GM12878 (cell line): ENCODE measurements around the gene RASGRP3. TPM values are rescaled to one million over a fixed set of nuclear protein-coding genes. Genes with fewer than 3 reads are reported as not detected.

ENCODE experiments used
- ATAC-seq: fragments of 200-7000 bp; cut with Tn5 transposase; 3 replicates; pipeline ENCODE4 v1.9.1; 2020; ENCODE audit warnings: mild to moderate bottlenecking, moderate library complexity
- BruUV-seq: library from RNA; stranded (reverse); fragments of 400-500 nt; replicated peaks from 2 replicates; lab custom pipeline; 2021; lab: Mats Ljungman, UMichigan
- CTCF ChIA-PET: fragments of 300-600 bp; sonication (Branson Sonifier 250); formaldehyde crosslinking; extraction: SDS; loops from one replicate; lab custom pipeline; 2021; ENCODE audit warnings: inconsistent platforms; lab: Yijun Ruan, JAX
- POLR2A ChIA-PET: fragments of 350-600 bp; formaldehyde crosslinking; extraction: SDS; loops from one replicate; lab custom pipeline; 2021; ENCODE audit warnings: inconsistent platforms; lab: Charles Lee
- RAD21 ChIA-PET: fragments of 300-600 bp; sonication (Branson Sonifier 250); formaldehyde crosslinking; loops from one replicate; lab custom pipeline; 2023; ENCODE audit warnings: antibody characterized with exemption; ENCODE audit not compliant: unreplicated experiment; lab: Charles Lee
- SMC1A ChIA-PET: fragments of 300-600 bp; sonication (Branson Sonifier 250); formaldehyde crosslinking; loops from one replicate; lab custom pipeline; 2023; ENCODE audit not compliant: unreplicated experiment, uncharacterized antibody; lab: Charles Lee
- DNase-seq: peaks from one replicate; pipeline ENCODE4 v3.0.0-alpha.2; 2011; ENCODE audit warnings: low read depth, low spot score
- FAIRE-seq: peaks from 3 replicates; lab custom pipeline; 2011; peaks lifted over from hg19 to GRCh38; lab: Jason Lieb, UNC
- H2AFZ ChIP-seq: 2 replicates; pipeline ENCODE4 v1.6.0; 2011; ENCODE audit warnings: low read depth, low read length, control low read depth; ENCODE audit not compliant: control insufficient read depth
- H3K27ac ChIP-seq: 2 replicates; pipeline ENCODE4 v1.5.1; 2011; ENCODE audit warnings: control low read depth; ENCODE audit not compliant: control insufficient read depth, insufficient read depth
- H3K27me3 ChIP-seq, 2 experiments: replicated peaks in 1 of 2; 2 replicates each; pipeline versions ENCODE4 v1.6.0 to v1.6.1; 2011; ENCODE audit warnings: low read length in 1 of 2; ENCODE audit not compliant: control insufficient read depth in 2 of 2, insufficient read depth in 2 of 2
- H3K36me3 ChIP-seq, 2 experiments: 2 replicates each; pipeline ENCODE4 v1.5.1; 2011; ENCODE audit warnings: low read length in 1 of 2; ENCODE audit not compliant: control insufficient read depth in 2 of 2, insufficient read depth in 2 of 2
- H3K4me1 ChIP-seq: 2 replicates; pipeline ENCODE4 v1.6.1; 2011; ENCODE audit warnings: mild to moderate bottlenecking, low read length, moderate library complexity, mixed read lengths; ENCODE audit not compliant: control insufficient read depth, insufficient read depth
- H3K4me2 ChIP-seq: 2 replicates; pipeline ENCODE4 v1.6.0; 2011; ENCODE audit warnings: control low read depth; ENCODE audit not compliant: control insufficient read depth, insufficient read depth
- H3K4me3 ChIP-seq: fragments of 200-600 bp; sonication (generic); 2 replicates; pipeline ENCODE4 v1.5.1; 2016
- H3K79me2 ChIP-seq: 2 replicates; pipeline ENCODE4 v1.6.0; 2011; ENCODE audit warnings: low read length; ENCODE audit not compliant: control insufficient read depth, insufficient read depth
- H3K9ac ChIP-seq: 2 replicates; pipeline ENCODE4 v1.8.0; 2011; ENCODE audit warnings: low read length, control low read depth, mixed read lengths; ENCODE audit not compliant: control insufficient read depth, insufficient read depth
- H3K9me3 ChIP-seq: replicated peaks from 3 replicates; pipeline ENCODE4 v1.5.1; 2011; ENCODE audit warnings: mild to moderate bottlenecking, low read length; ENCODE audit not compliant: control insufficient read depth, insufficient read depth
- H4K20me1 ChIP-seq: 2 replicates; pipeline ENCODE4 v1.6.0; 2011; ENCODE audit not compliant: control insufficient read depth, insufficient read depth
- BCL11A ChIP-seq: IDR thresholded peaks from 2 replicates; pipeline ENCODE4 v1.6.1; 2011; ENCODE audit warnings: low read depth, low read length
- CBX5 ChIP-seq: sonication (generic); IDR thresholded peaks from 2 replicates; pipeline ENCODE4 v1.6.1; 2016; ENCODE audit warnings: low read depth, moderate library complexity, mild to moderate bottlenecking, inconsistent platforms
- KLF5 ChIP-seq: fragments of 450-650 bp; IDR thresholded peaks from 2 replicates; pipeline ENCODE4 v1.6.1; 2014; ENCODE audit warnings: mild to moderate bottlenecking; ENCODE audit not compliant: partially characterized antibody
- NFXL1 ChIP-seq: fragments of 450-650 bp; IDR thresholded peaks from 2 replicates; pipeline ENCODE4 v1.6.1; 2017; ENCODE audit warnings: antibody characterized with exemption, mild to moderate bottlenecking, borderline replicate concordance
- NFYB ChIP-seq: IDR thresholded peaks from 2 replicates; pipeline ENCODE4 v1.6.1; 2011; ENCODE audit warnings: low read depth, mild to moderate bottlenecking, low read length, improper control_type of control experiment, moderate library complexity; ENCODE audit not compliant: insufficient read depth
- NRF1 ChIP-seq: conservative IDR thresholded peaks from 2 replicates; pipeline ENCODE4 v1.6.1; 2011; ENCODE audit warnings: mild to moderate bottlenecking, low read depth, low read length, improper control_type of control experiment
- RBBP5 ChIP-seq: fragments of 200-600 bp; sonication (generic); conservative IDR thresholded peaks from 2 replicates; pipeline ENCODE4 v1.6.1; 2016
- SMAD5 ChIP-seq: IDR thresholded peaks from 2 replicates; pipeline ENCODE4 v1.6.1; 2016; ENCODE audit warnings: antibody characterized with exemption, low read depth
- ZNF384 ChIP-seq: IDR thresholded peaks from 2 replicates; pipeline ENCODE4 v1.6.1; 2012; ENCODE audit warnings: low read depth, mild to moderate bottlenecking, low read length, improper control_type of control experiment, borderline replicate concordance
- ZZZ3 ChIP-seq: IDR thresholded peaks from 2 replicates; pipeline ENCODE4 v1.6.1; 2011; ENCODE audit warnings: low read depth; ENCODE audit not compliant: control insufficient read depth, insufficient read length
- WGBS: methylation state at CpG from one replicate; pipeline ENCODE4 v1.1.6; 2016; ENCODE audit warnings: low lambda C conversion rate; ENCODE audit not compliant: insufficient replicate concordance, insufficient coverage; ENCODE audit errors: missing lambda C conversion rate; 5-methylcytosine and 5-hydroxymethylcytosine counted together
- in situ Hi-C: fragments of 300-500 bp; cut with MboI; formaldehyde crosslinking; loops from 9 replicates; pipeline ENCODE4 v1.14.3; 2018; ENCODE audit warnings: mixed read lengths
- intact Hi-C: fragments of 100-400 bp; cut with micrococcal nuclease; formaldehyde crosslinking; loops from one replicate; pipeline ENCODE4 v1.14.2; 2022; ENCODE audit not compliant: unreplicated experiment
- polyA plus RNA-seq, 11 experiments: library from polyadenylated mRNA; depleted of rRNA in 4 of 11; unstranded in 6 of 11; stranded (reverse) in 5 of 11; fragments of >200 nt; fragmentation: Nextera tagmentation in 4 of 11; fragmentation: Illumina TruSeq in 1 of 11; extraction: Ambion mirVana in 4 of 11; extraction: Trizol in 1 of 11; gene quantifications; 1 replicate in 1 of 11; 2 replicates in 10 of 11; pipeline versions ENCODE4 v1.2.1 to v1.2.3, GENCODE V29; 2011 to 2016; ENCODE audit warnings: inconsistent platforms in 2 of 11, missing spikeins in 2 of 11, low read depth in 1 of 11
- total RNA-seq, 4 experiments: library from RNA; depleted of rRNA in 3 of 4; stranded (reverse); fragments of >200 nt in 3 of 4; fragmentation: Illumina TruSeq in 1 of 4; extraction: Trizol in 1 of 4; gene quantifications; 2 replicates each; pipeline versions ENCODE4 v1.2.1 to v1.2.3, GENCODE V29; 2013 to 2021
- TF ChIP-seq, protein P1 (sequence below): fragments of 450-650 bp; conservative IDR thresholded peaks from 2 replicates; pipeline ENCODE4 v1.6.1; 2017; ENCODE audit warnings: mild to moderate bottlenecking, moderate library complexity
- TF ChIP-seq, protein P2 (sequence below): fragments of 450-650 bp; IDR thresholded peaks from 2 replicates; pipeline ENCODE4 v1.6.1; 2018; ENCODE audit warnings: mild to moderate bottlenecking, low read depth, moderate library complexity; ENCODE audit not compliant: partially characterized antibody
- TF ChIP-seq, protein P3 (sequence below): IDR thresholded peaks from 2 replicates; pipeline ENCODE4 v1.6.1; 2011; ENCODE audit warnings: mild to moderate bottlenecking, low read depth, low read length, moderate library complexity; ENCODE audit not compliant: insufficient replicate concordance

Gene RASGRP3
- total and polyA plus RNA-seq, 10 of the 15 experiments (the other 5 are each of a cell fraction or from before 2014, with no cell fraction given): 31.6 to 106 (median 64.7) TPM

DNA sequence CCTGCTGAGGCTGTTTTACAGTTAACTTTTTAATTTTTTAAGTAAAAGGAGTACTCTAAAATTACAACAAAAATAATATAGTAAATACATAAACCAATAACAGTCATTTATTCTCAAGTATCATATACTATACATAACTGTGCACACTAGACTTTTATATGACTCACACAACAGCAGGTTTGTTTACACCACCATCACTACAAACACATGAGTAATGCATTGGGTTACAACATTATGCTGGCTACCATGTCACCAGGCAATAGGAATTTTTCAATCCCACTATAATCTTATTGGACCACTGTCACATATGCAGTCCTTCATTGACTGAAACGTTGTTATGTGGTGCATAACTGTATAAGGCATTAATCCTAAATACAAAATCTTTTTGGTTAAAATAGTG lies 42.5 kb downstream of the RASGRP3 start:
- H3K27me3 ChIP-seq: no peaks in the 10 kb centered on the region
- no peaks in the 10 kb centered on the region for H4K20me1 ChIP-seq
- in situ Hi-C loops: no loop called here
- no peaks in the 10 kb centered on the region for H3K4me1 ChIP-seq
- FAIRE-seq (no peak), DNase-seq (no peak), ATAC-seq (no peak)
- intact Hi-C loops: no loop called here
- no peak overlapping the region for H3K4me3 ChIP-seq
- 56% methylated on average over 1 of the region's 1 CpG for WGBS
- RAD21 ChIA-PET: interaction anchor here (1.2 kb wide), 1 partner anchor 41 kb away, joined by 7 read pairs; no protein-coding TSS in a partner anchor
- H2AFZ ChIP-seq: no peak overlapping the region
- no peak overlapping the region for H3K9ac ChIP-seq
- H3K4me2 ChIP-seq: no peak overlapping the region
- POLR2A ChIA-PET: no interaction called here
- BruUV-seq: no TSS peak
- H3K79me2 ChIP-seq: no peaks in the 10 kb centered on the region
- TF ChIP-seq CBX5 (no peak), ZNF384 (no peak), ZZZ3 (no peak), SMAD5 (no peak), RBBP5 (no peak), NFXL1 (no peak), KLF5 (no peak), BCL11A (no peak), NFYB (no peak), NRF1 (no peak)
- TF ChIP-seq, protein P1, sequence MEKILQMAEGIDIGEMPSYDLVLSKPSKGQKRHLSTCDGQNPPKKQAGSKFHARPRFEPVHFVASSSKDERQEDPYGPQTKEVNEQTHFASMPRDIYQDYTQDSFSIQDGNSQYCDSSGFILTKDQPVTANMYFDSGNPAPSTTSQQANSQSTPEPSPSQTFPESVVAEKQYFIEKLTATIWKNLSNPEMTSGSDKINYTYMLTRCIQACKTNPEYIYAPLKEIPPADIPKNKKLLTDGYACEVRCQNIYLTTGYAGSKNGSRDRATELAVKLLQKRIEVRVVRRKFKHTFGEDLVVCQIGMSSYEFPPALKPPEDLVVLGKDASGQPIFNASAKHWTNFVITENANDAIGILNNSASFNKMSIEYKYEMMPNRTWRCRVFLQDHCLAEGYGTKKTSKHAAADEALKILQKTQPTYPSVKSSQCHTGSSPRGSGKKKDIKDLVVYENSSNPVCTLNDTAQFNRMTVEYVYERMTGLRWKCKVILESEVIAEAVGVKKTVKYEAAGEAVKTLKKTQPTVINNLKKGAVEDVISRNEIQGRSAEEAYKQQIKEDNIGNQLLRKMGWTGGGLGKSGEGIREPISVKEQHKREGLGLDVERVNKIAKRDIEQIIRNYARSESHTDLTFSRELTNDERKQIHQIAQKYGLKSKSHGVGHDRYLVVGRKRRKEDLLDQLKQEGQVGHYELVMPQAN: no peak
- TF ChIP-seq, protein P2, sequence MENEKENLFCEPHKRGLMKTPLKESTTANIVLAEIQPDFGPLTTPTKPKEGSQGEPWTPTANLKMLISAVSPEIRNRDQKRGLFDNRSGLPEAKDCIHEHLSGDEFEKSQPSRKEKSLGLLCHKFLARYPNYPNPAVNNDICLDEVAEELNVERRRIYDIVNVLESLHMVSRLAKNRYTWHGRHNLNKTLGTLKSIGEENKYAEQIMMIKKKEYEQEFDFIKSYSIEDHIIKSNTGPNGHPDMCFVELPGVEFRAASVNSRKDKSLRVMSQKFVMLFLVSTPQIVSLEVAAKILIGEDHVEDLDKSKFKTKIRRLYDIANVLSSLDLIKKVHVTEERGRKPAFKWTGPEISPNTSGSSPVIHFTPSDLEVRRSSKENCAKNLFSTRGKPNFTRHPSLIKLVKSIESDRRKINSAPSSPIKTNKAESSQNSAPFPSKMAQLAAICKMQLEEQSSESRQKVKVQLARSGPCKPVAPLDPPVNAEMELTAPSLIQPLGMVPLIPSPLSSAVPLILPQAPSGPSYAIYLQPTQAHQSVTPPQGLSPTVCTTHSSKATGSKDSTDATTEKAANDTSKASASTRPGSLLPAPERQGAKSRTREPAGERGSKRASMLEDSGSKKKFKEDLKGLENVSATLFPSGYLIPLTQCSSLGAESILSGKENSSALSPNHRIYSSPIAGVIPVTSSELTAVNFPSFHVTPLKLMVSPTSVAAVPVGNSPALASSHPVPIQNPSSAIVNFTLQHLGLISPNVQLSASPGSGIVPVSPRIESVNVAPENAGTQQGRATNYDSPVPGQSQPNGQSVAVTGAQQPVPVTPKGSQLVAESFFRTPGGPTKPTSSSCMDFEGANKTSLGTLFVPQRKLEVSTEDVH: no peak
- TF ChIP-seq, protein P3, sequence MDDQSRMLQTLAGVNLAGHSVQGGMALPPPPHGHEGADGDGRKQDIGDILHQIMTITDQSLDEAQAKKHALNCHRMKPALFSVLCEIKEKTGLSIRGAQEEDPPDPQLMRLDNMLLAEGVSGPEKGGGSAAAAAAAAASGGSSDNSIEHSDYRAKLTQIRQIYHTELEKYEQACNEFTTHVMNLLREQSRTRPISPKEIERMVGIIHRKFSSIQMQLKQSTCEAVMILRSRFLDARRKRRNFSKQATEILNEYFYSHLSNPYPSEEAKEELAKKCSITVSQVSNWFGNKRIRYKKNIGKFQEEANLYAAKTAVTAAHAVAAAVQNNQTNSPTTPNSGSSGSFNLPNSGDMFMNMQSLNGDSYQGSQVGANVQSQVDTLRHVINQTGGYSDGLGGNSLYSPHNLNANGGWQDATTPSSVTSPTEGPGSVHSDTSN: no peak
- H3K27ac ChIP-seq: no peak overlapping the region
- H3K36me3 ChIP-seq: peaks cover 13 to 50% of the 10 kb centered on the region in 2 experiments
- CTCF ChIA-PET: interaction anchor here (0.7 kb wide), 1 partner anchor 10 kb away, joined by 3 read pairs; no protein-coding TSS in a partner anchor
- SMC1A ChIA-PET: no interaction called here
- no peaks in the 10 kb centered on the region for H3K9me3 ChIP-seq
